GM19193 (cell line): ENCODE data around the gene CCDC107.

Experiments used
- POLR2A ChIP-seq: IDR thresholded peaks from 4 replicates; pipeline ENCODE4 v1.6.1; 2011; ENCODE audit not compliant: insufficient read depth, insufficient read length; ENCODE audit errors: extremely low read depth

CCDC107 gene

GRCh38 chr9:35686222-35687203, 28.4 kb downstream of the CCDC107 start:
- TF ChIP-seq POLR2A, result no peak

DNA sequence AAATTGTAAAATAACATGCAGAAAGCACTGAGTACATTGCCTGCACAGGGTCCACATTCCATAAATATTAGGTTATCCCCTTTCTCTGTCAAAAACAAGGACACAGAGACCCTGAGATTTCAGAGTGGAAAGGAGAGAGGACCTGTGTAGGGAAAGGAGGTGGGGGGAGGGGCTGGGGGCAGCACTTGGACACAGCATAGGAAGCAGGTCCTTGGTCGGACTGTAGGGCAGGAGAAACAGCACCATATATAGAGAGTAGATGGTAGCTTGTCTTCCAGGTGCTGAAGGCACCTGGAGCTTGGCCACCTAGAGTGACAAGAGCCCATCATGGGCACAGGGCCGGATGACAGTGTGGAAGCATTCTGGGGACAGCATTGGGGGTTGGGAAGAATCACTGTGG, 29.2 kb downstream of the CCDC107 start:
- no peak for TF ChIP-seq POLR2A

DNA sequence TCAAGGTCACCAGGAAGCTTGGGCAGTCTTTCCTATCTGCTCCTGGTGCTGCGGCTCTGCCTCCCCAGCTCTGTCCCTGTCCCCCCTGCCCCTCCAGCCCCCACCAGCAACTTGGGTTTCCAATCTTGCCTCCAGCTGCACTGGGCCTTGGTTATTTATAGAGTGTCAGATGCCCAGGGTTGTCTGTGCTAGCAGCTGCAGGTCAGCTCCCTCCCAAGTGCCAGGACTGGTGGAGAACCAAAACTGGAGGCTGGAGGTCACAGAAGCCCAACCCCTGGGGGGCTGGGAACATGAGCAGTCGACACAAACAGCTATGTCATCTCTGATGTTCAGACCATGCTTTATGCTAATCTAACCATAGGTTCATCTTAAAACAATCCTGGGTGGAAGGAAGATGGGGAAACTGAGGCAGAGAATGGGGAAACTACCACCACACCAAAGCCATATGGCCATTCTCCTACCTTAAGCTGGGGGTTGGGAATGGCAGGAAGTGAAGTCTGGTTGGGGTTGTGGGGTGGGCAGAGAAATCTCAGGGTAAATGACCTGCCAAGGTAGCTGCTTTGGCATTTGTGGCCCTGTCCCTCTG, 30.0 kb downstream of the CCDC107 start:
- no peak for TF ChIP-seq POLR2A

DNA sequence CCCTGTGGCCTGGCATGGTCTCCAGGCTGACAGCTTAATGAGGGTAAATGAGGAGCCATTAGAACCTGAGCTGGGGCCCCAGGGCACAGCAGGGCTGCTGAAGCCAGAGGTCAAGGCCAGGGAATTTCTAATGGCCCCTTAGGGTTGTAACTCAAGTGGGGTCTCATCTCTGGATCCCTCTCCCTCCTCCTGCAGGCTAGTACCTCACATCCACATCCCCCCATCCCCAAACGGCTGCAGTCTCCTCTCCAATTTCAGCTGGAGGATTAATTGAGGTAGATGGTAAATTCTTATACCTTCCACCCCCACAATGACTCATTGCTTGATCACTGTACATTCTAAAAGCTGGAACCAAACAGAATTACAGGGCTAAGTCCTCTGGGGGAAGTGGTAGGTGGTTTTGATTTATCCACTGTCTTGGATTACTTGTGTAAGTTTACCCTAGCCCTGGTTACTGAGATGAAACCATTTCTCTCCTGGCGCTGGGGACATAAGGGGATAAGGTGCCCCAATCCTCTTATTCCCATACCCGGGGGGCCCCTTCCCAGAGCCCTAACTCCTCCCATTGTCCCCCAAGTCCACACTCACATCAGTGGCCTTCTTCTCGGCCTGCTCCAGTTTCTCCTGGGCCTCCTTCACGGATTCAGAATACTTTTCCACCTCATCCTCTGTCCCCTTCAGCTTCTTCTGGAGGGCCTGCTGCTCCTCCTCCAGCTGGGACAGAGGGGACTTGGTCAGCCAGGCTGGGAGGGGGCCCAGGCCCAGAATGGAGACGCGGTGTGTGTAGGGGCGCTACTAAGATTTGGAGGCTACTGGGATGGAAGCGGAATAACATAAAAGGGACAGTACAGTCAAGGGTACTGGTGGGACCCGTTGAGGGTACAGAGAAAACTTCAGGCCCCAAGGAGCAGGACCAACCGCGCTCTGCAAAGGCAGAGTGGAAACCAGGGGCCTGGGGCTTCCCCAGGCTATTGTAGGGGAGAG, 30.8 kb downstream of the CCDC107 start:
- no peak for TF ChIP-seq POLR2A

DNA sequence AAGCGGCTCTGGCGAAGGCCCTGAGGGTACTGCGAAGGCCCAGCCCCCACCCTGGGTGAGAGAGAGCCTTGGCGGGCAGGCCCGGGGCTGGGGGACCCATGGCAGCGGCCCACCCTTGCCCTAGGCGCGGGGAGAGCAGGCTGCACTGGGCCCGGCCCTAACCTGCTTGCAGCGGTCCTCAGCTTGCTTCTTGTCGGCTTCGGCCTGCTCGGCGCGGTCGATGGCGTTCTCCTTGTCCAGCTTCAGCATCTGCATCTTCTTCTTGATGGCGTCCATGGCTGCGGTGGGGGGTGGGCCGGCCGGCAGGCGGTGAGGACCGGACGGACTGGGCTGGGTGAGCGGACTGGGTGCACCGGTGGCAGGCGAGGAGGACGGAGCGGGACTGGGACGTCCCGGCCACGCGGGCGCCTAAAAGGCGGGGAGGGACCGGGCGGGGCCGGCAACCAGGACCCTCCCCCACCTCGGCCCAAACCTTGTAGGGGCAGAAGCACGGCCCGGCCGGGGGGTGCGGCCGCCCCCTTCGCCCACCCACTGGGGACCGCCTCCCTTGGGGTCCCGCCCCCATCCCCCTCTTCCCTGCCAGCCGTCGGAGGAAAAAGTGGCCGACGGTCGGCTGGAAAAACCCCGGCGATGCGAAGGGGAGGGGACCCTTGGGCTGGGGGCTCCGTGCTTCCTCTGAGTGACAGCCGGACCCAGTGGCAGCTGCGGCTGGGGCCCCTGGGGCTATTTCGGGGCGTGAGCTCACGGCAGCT, 31.6 kb downstream of the CCDC107 start, which contains the start of gene TPM2:
TSS of gene TPM2 (minus strand) at position 384 of the 752 bp plus-strand sequence. CDS start at position 276, 108 bp downstream.
- TF ChIP-seq POLR2A, result peak; percentile 59

- no peak for TF ChIP-seq POLR2A
Observed at GRCh38 chr9:35690294-35690613, 32.2 kb downstream of the CCDC107 start.

DNA sequence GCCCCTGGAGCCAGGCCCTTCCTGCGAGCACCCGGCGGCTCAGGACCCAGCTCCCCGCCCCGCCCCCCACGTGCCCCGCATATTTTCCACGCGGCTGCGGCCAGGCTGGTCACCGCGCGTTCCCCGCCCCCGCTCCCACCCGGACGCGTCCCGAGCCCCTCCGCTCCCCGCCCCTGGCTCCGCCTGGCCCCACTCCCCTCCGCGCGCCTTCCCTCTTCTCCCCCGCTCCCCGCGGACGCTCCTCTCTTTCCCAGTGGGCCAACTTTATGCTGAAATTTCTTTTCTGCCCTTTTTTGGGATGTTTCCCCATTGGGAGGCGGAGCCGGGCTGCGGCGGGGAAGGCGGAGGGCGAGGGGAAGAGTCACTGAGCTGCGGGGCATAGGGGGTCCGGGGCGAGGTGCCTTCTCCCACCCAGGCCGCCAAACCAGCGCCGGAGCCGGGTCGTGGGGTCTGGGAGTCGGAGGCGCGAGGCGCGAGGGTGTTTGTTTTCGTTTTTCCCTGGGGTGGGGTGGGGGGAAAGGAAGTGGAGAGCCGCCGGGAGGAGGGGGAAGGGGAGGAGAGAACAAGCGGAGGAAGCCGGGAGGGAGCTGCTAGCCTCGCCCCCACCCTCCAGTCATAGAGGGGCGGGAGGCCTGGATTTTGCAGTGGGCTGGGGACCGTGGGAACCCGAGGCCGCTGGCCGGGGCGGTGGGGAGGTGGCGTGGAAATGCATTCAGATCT, 32.7 kb downstream of the CCDC107 start:
- TF ChIP-seq POLR2A, result no peak

DNA sequence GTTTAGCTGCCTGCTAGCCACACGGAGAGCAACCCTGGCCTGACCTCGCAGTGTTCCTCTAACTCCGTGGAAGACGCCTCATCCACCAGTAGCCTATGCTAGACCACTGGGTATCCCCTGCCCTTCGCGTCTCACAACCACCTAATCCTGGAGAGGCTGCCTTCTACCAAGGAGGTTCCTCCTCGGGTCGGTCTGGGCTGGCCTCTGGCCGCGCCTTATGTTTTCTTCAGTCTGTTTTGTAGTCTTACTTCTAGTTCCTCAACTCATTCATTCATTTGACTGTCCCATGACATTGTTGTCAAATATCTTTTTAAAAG, 33.2 kb downstream of the CCDC107 start:
- TF ChIP-seq POLR2A, result no peak

- no peak for TF ChIP-seq POLR2A
Observed at GRCh38 chr9:35691757-35692301, 33.7 kb downstream of the CCDC107 start.

- no peak for TF ChIP-seq POLR2A
Observed at GRCh38 chr9:35695943-35696401, 37.9 kb downstream of the CCDC107 start.

DNA sequence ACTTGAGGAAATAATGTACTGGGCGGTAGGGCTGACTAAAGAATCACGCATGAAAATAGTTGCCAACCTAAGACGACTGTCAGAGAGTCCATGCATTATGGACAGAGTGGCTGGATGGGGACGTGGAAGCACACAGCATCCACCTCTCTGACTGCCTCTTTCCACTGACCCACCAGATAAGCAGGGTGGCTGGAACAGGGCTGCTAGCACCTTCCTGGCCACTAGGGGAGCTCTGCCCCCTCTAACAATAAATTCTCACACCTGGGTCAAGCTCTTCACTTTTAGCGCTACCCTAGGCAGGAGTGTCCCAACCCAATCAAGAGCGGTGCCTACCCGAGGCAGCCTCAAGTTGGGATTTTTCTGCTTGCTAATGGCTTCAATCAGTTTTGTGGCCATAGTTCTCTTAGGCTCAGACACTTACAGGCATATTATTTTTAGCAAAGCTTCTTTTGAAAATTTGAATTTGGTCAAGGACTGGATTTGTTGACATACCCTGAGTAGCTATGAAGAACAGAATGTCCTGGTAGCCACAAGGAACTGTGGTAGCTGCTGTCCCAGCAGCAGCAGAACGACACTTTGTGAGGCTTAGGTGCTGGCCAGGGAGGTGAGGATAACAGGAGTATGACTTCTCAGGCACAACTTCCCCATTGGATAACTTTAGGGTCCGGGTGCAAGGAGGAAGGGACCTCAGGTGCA, 38.6 kb downstream of the CCDC107 start:
- no peak for TF ChIP-seq POLR2A

GRCh38 chr9:35697486-35697885, 39.4 kb downstream of the CCDC107 start:
- no peak for TF ChIP-seq POLR2A

DNA sequence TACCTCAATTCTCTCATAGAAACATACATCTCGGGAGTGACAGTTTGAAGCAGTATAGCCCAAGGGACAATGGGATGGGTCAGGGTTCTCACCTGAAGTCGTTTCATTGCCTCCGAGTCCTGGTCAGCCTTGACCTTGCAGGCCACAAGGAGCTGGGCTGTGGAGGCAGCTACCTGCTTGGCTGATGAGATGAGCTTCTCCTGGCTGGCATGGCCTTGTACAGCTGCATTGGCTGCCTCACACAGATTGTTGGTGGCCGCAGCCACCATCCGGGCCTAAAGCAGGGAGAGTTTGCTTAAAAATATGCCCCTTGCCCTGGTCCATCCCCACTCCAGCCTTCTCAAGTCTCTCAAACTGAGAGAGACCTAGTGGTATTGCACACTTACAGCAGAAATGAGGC, 40.1 kb downstream of the CCDC107 start:
- TF ChIP-seq POLR2A, result no peak
